Activated CD8-positive, alpha-beta memory T cell treated with anti-CD3 and anti-CD28 coated beads, Interleukin-2, amount 50 U/mL, for 24 hours (primary cell): ENCODE measurements around the gene PIGQ.

Experiments
- DNase-seq: peaks from one replicate; pipeline ENCODE4 v3.0.0-alpha.2; 2020; ENCODE audit errors: extremely low read depth

PIGQ gene

GRCh38 chr16:628321-629061, 58.7 kb downstream of the PIGQ start:
- DNase-seq, result no peak

GRCh38 chr16:629185-629832, 59.5 kb downstream of the PIGQ start:
- no peak for DNase-seq

- DNase-seq, result no peak
Observed at GRCh38 chr16:629833-630248, 60.1 kb downstream of the PIGQ start.

- no peak for DNase-seq
Observed at GRCh38 chr16:630249-630814, 60.6 kb downstream of the PIGQ start.

- DNase-seq, result no peak
Observed at GRCh38 chr16:630815-631405, 61.1 kb downstream of the PIGQ start, which contains the start of gene WFIKKN1. WFIKKN1 (plus strand) TSS chr16:630985; CDS start chr16:631254, 269 bp downstream.

- no peak for DNase-seq
Observed at GRCh38 chr16:631808-632358, 62.1 kb downstream of the PIGQ start.

- DNase-seq, result no peak
Observed at GRCh38 chr16:632486-633335, 62.9 kb downstream of the PIGQ start.

GRCh38 chr16:633336-634050, 63.7 kb downstream of the PIGQ start:
- DNase-seq, result no peak
